ENCODE measurements around the gene DAPK2. TPM values are rescaled to one million over a fixed set of nuclear protein-coding genes. Genes with fewer than 3 reads are reported as not detected.

DAPK2 gene
- total RNA-seq, 1 donor from 2014 or later, result 1.6 TPM

- no peak for DNase-seq (ENCODE audit: low spot score)
- H3K9me3 Mint-ChIP-seq (ENCODE audit: low read depth), result no peaks in the 10 kb centered on the region
- H3K4me1 Mint-ChIP-seq (ENCODE audit: low read depth), result peaks cover 5% of the 10 kb centered on the region
- H3K27me3 Mint-ChIP-seq (ENCODE audit: low read depth), result no peaks in the 10 kb centered on the region
- TF ChIP-seq, protein P1, sequence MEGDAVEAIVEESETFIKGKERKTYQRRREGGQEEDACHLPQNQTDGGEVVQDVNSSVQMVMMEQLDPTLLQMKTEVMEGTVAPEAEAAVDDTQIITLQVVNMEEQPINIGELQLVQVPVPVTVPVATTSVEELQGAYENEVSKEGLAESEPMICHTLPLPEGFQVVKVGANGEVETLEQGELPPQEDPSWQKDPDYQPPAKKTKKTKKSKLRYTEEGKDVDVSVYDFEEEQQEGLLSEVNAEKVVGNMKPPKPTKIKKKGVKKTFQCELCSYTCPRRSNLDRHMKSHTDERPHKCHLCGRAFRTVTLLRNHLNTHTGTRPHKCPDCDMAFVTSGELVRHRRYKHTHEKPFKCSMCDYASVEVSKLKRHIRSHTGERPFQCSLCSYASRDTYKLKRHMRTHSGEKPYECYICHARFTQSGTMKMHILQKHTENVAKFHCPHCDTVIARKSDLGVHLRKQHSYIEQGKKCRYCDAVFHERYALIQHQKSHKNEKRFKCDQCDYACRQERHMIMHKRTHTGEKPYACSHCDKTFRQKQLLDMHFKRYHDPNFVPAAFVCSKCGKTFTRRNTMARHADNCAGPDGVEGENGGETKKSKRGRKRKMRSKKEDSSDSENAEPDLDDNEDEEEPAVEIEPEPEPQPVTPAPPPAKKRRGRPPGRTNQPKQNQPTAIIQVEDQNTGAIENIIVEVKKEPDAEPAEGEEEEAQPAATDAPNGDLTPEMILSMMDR (IDR thresholded peaks at IDR 0.05), result no peak
- no peak overlapping the region for H3K27ac Mint-ChIP-seq (ENCODE audit: unreplicated experiment)
- H3K36me3 Mint-ChIP-seq (ENCODE audit: low read depth), result no peaks in the 10 kb centered on the region
- no peak overlapping the region for H3K4me3 Mint-ChIP-seq (ENCODE audit: unreplicated experiment)
Measured at GRCh38 chr15:64052925-64053491, 6.7 kb upstream of the DAPK2 start.

- Mint-ChIP-seq H3K4me1 (ENCODE audit: low read depth) (peaks cover 9% of the 10 kb centered on the region), H3K9me3 (ENCODE audit: low read depth) (no peaks in the 10 kb centered on the region), H3K36me3 (ENCODE audit: low read depth) (no peaks in the 10 kb centered on the region), H3K4me3 (ENCODE audit: unreplicated experiment) (no peak overlapping the region), H3K27ac (ENCODE audit: unreplicated experiment) (no peak overlapping the region), H3K27me3 (ENCODE audit: low read depth) (peaks cover 1% of the 10 kb centered on the region)
- no peak for DNase-seq (ENCODE audit: low spot score)
- TF ChIP-seq, protein P1 (IDR thresholded peaks at IDR 0.05), result no peak
Measured at GRCh38 chr15:64051407-64052259, 5.3 kb upstream of the DAPK2 start.

DNA sequence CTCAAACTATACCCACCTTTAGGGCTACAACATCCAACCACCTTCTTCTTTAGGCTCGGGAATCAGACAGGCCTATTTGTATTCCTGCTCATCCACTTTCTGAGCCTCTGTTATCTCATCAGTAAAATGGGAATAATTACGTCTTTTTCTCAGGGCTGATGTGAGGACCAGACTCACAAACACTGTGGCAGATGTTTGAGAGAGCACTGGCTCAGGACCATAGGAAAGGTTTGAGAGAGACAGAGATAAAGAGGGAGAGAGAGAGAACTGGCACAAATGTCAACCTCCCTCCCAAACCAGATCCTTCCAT is 4.8 kb upstream of the DAPK2 start:
- H3K4me3 Mint-ChIP-seq (ENCODE audit: unreplicated experiment), result no peak overlapping the region

GRCh38 chr15:64050281-64051092 is 4.2 kb upstream of the DAPK2 start:
- no peak overlapping the region for H3K4me3 Mint-ChIP-seq (ENCODE audit: unreplicated experiment)
- TF ChIP-seq, protein P1 (IDR thresholded peaks at IDR 0.05), result no peak
- no peak for DNase-seq (ENCODE audit: low spot score)
- H3K27me3 Mint-ChIP-seq (ENCODE audit: low read depth), result peaks cover 2% of the 10 kb centered on the region
- H3K27ac Mint-ChIP-seq (ENCODE audit: unreplicated experiment), result no peak overlapping the region
- no peaks in the 10 kb centered on the region for H3K36me3 Mint-ChIP-seq (ENCODE audit: low read depth)
- H3K4me1 Mint-ChIP-seq (ENCODE audit: low read depth), result peaks cover 11% of the 10 kb centered on the region
- no peaks in the 10 kb centered on the region for H3K9me3 Mint-ChIP-seq (ENCODE audit: low read depth)

More for the DNA sequence above, 4.8 kb upstream of the DAPK2 start:
- peaks cover 2% of the 10 kb centered on the region for H3K27me3 Mint-ChIP-seq (ENCODE audit: low read depth)
- TF ChIP-seq, protein P1 (IDR thresholded peaks at IDR 0.05), result no peak
- DNase-seq (ENCODE audit: low spot score), result no peak
- H3K4me1 Mint-ChIP-seq (ENCODE audit: low read depth), result peaks cover 11% of the 10 kb centered on the region
- H3K36me3 Mint-ChIP-seq (ENCODE audit: low read depth), result no peaks in the 10 kb centered on the region
- no peak overlapping the region for H3K27ac Mint-ChIP-seq (ENCODE audit: unreplicated experiment)
- no peaks in the 10 kb centered on the region for H3K9me3 Mint-ChIP-seq (ENCODE audit: low read depth)

GRCh38 chr15:64048781-64049460 is 2.6 kb upstream of the DAPK2 start:
- no peaks in the 10 kb centered on the region for H3K9me3 Mint-ChIP-seq (ENCODE audit: low read depth)
- no peaks in the 10 kb centered on the region for H3K36me3 Mint-ChIP-seq (ENCODE audit: low read depth)
- H3K27me3 Mint-ChIP-seq (ENCODE audit: low read depth), result peaks cover 2% of the 10 kb centered on the region
- peaks cover 17% of the 10 kb centered on the region for H3K4me1 Mint-ChIP-seq (ENCODE audit: low read depth)
- H3K27ac Mint-ChIP-seq (ENCODE audit: unreplicated experiment), result no peak overlapping the region
- DNase-seq (ENCODE audit: low spot score), result no peak
- TF ChIP-seq, protein P1 (IDR thresholded peaks at IDR 0.05), result no peak
- H3K4me3 Mint-ChIP-seq (ENCODE audit: unreplicated experiment), result no peak overlapping the region

Measured in chondrocyte (in vitro differentiated cells).